Measurements from ENCODE around the gene ARFIP1. TPM values are rescaled to one million over a fixed set of nuclear protein-coding genes. Genes with fewer than 3 reads are reported as not detected.
"Not testable (repeated sequence)": the region's sequence is repeated elsewhere in the genome, so short reads cannot be mapped to it uniquely, and the experiment has no call there.

Gene ARFIP1
- total RNA-seq, 2 donors from 2014 or later, result 13.8 to 18.8 TPM

GRCh38 chr4:152862608-152863007 lies 82.9 kb downstream of the ARFIP1 start:
- Mint-ChIP-seq H3K4me1 (ENCODE audit: low read depth) (no peaks in the 10 kb centered on the region), H3K4me3 (no peak overlapping the region), H3K27me3 (ENCODE audit: low read depth) (no peaks in the 10 kb centered on the region), H3K27ac (no peak overlapping the region), H3K9me3 (no peaks in the 10 kb centered on the region), H3K36me3 (ENCODE audit: insufficient read depth in 2 of 2) (peaks cover 0 to 2% of the 10 kb centered on the region in 2 donors)
- no peak for DNase-seq
- ATAC-seq (replicated peaks in 1 of 2), result no peak

- no peak overlapping the region for H3K4me3 Mint-ChIP-seq
- no peak for ATAC-seq (replicated peaks in 1 of 2)
- no peak for DNase-seq
- no peaks in the 10 kb centered on the region for H3K27me3 Mint-ChIP-seq (ENCODE audit: low read depth)
- H3K36me3 Mint-ChIP-seq (ENCODE audit: insufficient read depth in 2 of 2), result peaks cover 0 to 2% of the 10 kb centered on the region in 2 donors
- no peaks in the 10 kb centered on the region for H3K4me1 Mint-ChIP-seq (ENCODE audit: low read depth)
- H3K9me3 Mint-ChIP-seq, result no peaks in the 10 kb centered on the region
- no peak overlapping the region for H3K27ac Mint-ChIP-seq
Measured at GRCh38 chr4:152864361-152864760, 84.6 kb downstream of the ARFIP1 start.

- not testable (repeated sequence) for H3K9me3 Mint-ChIP-seq; H3K27me3 Mint-ChIP-seq (ENCODE audit: low read depth); H3K36me3 Mint-ChIP-seq (ENCODE audit: insufficient read depth in 2 of 2); H3K4me1 Mint-ChIP-seq (ENCODE audit: low read depth); DNase-seq; H3K4me3 Mint-ChIP-seq; H3K27ac Mint-ChIP-seq; ATAC-seq (replicated peaks in 1 of 2)
Measured at GRCh38 chr4:152866432-152866993, 86.8 kb downstream of the ARFIP1 start.

- Mint-ChIP-seq H3K36me3 (ENCODE audit: insufficient read depth in 2 of 2) (peaks cover 1 to 2% of the 10 kb centered on the region in 2 donors), H3K27me3 (ENCODE audit: low read depth) (no peaks in the 10 kb centered on the region), H3K4me1 (ENCODE audit: low read depth) (no peaks in the 10 kb centered on the region), H3K4me3 (no peak overlapping the region), H3K27ac (no peak overlapping the region), H3K9me3 (no peaks in the 10 kb centered on the region)
- ATAC-seq (replicated peaks in 1 of 2) (no peak), DNase-seq (no peak)
Measured at GRCh38 chr4:152870606-152871005, 90.9 kb downstream of the ARFIP1 start.

GRCh38 chr4:152875261-152875660 lies 95.5 kb downstream of the ARFIP1 start:
- no peak for ATAC-seq (replicated peaks in 1 of 2)
- H3K9me3 Mint-ChIP-seq, result peaks cover 0 to 5% of the 10 kb centered on the region in 2 donors
- no peaks in the 10 kb centered on the region for H3K4me1 Mint-ChIP-seq (ENCODE audit: low read depth)
- peaks cover 14% of the 10 kb centered on the region in 2 donors for H3K36me3 Mint-ChIP-seq (ENCODE audit: insufficient read depth in 2 of 2)
- H3K27me3 Mint-ChIP-seq (ENCODE audit: low read depth), result no peaks in the 10 kb centered on the region
- no peak overlapping the region for H3K27ac Mint-ChIP-seq
- no peak overlapping the region for H3K4me3 Mint-ChIP-seq
- DNase-seq, result no peak

GRCh38 chr4:152877868-152878267 lies 98.1 kb downstream of the ARFIP1 start:
- Mint-ChIP-seq H3K36me3 (ENCODE audit: insufficient read depth in 2 of 2) (peaks cover 14% of the 10 kb centered on the region in 2 donors), H3K4me3 (no peak overlapping the region), H3K4me1 (ENCODE audit: low read depth) (no peaks in the 10 kb centered on the region), H3K9me3 (peaks cover 0 to 5% of the 10 kb centered on the region in 2 donors), H3K27ac (no peak overlapping the region), H3K27me3 (ENCODE audit: low read depth) (no peaks in the 10 kb centered on the region)
- DNase-seq, result no peak
- ATAC-seq (replicated peaks in 1 of 2), result no peak

GRCh38 chr4:152880263-152880662 lies 100.5 kb downstream of the ARFIP1 start:
- Mint-ChIP-seq H3K27me3 (ENCODE audit: low read depth) (no peaks in the 10 kb centered on the region), H3K9me3 (peaks cover 0 to 5% of the 10 kb centered on the region in 2 donors), H3K36me3 (ENCODE audit: insufficient read depth in 2 of 2) (peaks cover 13 to 14% of the 10 kb centered on the region in 2 donors), H3K4me1 (ENCODE audit: low read depth) (no peaks in the 10 kb centered on the region), H3K27ac (no peak overlapping the region), H3K4me3 (no peak overlapping the region)
- DNase-seq, result no peak
- ATAC-seq (replicated peaks in 1 of 2), result no peak

- Mint-ChIP-seq H3K27me3 (ENCODE audit: low read depth) (no peaks in the 10 kb centered on the region), H3K9me3 (no peaks in the 10 kb centered on the region), H3K27ac (no peak overlapping the region), H3K4me3 (no peak overlapping the region), H3K4me1 (ENCODE audit: low read depth) (no peaks in the 10 kb centered on the region), H3K36me3 (ENCODE audit: insufficient read depth in 2 of 2) (peaks cover 4 to 6% of the 10 kb centered on the region in 2 donors)
- ATAC-seq (replicated peaks in 1 of 2) (no peak), DNase-seq (no peak)
Measured at GRCh38 chr4:152881974-152882373, 102.2 kb downstream of the ARFIP1 start.

- no peak overlapping the region for H3K4me3 Mint-ChIP-seq
- H3K4me1 Mint-ChIP-seq (ENCODE audit: low read depth), result no peaks in the 10 kb centered on the region
- no peaks in the 10 kb centered on the region for H3K27me3 Mint-ChIP-seq (ENCODE audit: low read depth)
- H3K36me3 Mint-ChIP-seq (ENCODE audit: insufficient read depth in 2 of 2), result peaks cover 0 to under 1% of the 10 kb centered on the region in 2 donors
- no peak overlapping the region for H3K27ac Mint-ChIP-seq
- no peak for ATAC-seq (replicated peaks in 1 of 2)
- DNase-seq, result no peak
- H3K9me3 Mint-ChIP-seq, result no peaks in the 10 kb centered on the region
Measured at GRCh38 chr4:152885185-152885584, 105.4 kb downstream of the ARFIP1 start.

- Mint-ChIP-seq H3K27me3 (ENCODE audit: low read depth) (no peaks in the 10 kb centered on the region), H3K9me3 (no peaks in the 10 kb centered on the region), H3K4me1 (ENCODE audit: low read depth) (no peaks in the 10 kb centered on the region), H3K4me3 (no peak overlapping the region), H3K36me3 (ENCODE audit: insufficient read depth in 2 of 2) (peaks cover 0 to 2% of the 10 kb centered on the region in 2 donors), H3K27ac (no peak overlapping the region)
- DNase-seq (no peak), ATAC-seq (replicated peaks in 1 of 2) (no peak)
Measured at GRCh38 chr4:152886201-152886600, 106.4 kb downstream of the ARFIP1 start.

- H3K27me3 Mint-ChIP-seq (ENCODE audit: low read depth), result no peaks in the 10 kb centered on the region
- no peak overlapping the region for H3K27ac Mint-ChIP-seq
- ATAC-seq (replicated peaks in 1 of 2) (no peak), DNase-seq (no peak)
- no peaks in the 10 kb centered on the region for H3K9me3 Mint-ChIP-seq
- peaks cover 0 to 2% of the 10 kb centered on the region in 2 donors for H3K36me3 Mint-ChIP-seq (ENCODE audit: insufficient read depth in 2 of 2)
- H3K4me1 Mint-ChIP-seq (ENCODE audit: low read depth), result no peaks in the 10 kb centered on the region
- H3K4me3 Mint-ChIP-seq, result no peak overlapping the region
Measured at GRCh38 chr4:152887981-152888380, 108.2 kb downstream of the ARFIP1 start.

- ATAC-seq (replicated peaks in 1 of 2) (no peak), DNase-seq (no peak)
- Mint-ChIP-seq H3K4me3 (no peak overlapping the region), H3K36me3 (ENCODE audit: insufficient read depth in 2 of 2) (peaks cover 0 to 2% of the 10 kb centered on the region in 2 donors), H3K27me3 (ENCODE audit: low read depth) (no peaks in the 10 kb centered on the region), H3K4me1 (ENCODE audit: low read depth) (no peaks in the 10 kb centered on the region), H3K9me3 (no peaks in the 10 kb centered on the region), H3K27ac (peak overlapping the region; percentile 21)
Measured at GRCh38 chr4:152892974-152893373, 113.2 kb downstream of the ARFIP1 start.

- Mint-ChIP-seq H3K27ac (no peak overlapping the region), H3K9me3 (no peaks in the 10 kb centered on the region), H3K27me3 (ENCODE audit: low read depth) (no peaks in the 10 kb centered on the region), H3K4me3 (no peak overlapping the region), H3K4me1 (ENCODE audit: low read depth) (peaks cover 5% of the 10 kb centered on the region), H3K36me3 (ENCODE audit: insufficient read depth in 2 of 2) (peaks cover 1 to 2% of the 10 kb centered on the region in 2 donors)
- ATAC-seq (replicated peaks in 1 of 2) (no peak), DNase-seq (no peak)
Measured at GRCh38 chr4:152894673-152895072, 114.9 kb downstream of the ARFIP1 start.

GRCh38 chr4:152896811-152897210 lies 117.1 kb downstream of the ARFIP1 start:
- H3K4me3 Mint-ChIP-seq, result no peak overlapping the region
- no peak for DNase-seq
- H3K27me3 Mint-ChIP-seq (ENCODE audit: low read depth), result no peaks in the 10 kb centered on the region
- ATAC-seq (replicated peaks in 1 of 2), result no peak
- H3K9me3 Mint-ChIP-seq, result no peaks in the 10 kb centered on the region
- no peak overlapping the region for H3K27ac Mint-ChIP-seq
- H3K4me1 Mint-ChIP-seq (ENCODE audit: low read depth), result peaks cover 5% of the 10 kb centered on the region
- peaks cover 0 to 1% of the 10 kb centered on the region in 2 donors for H3K36me3 Mint-ChIP-seq (ENCODE audit: insufficient read depth in 2 of 2)

Data from activated T-cell treated with anti-CD3 and anti-CD28 coated beads, Interleukin-2, amount 50 U/mL, for 72 hours (primary cell).